WTC11 (cell line): ENCODE measurements around the gene TAS2R46. TPM values are rescaled to one million over a fixed set of nuclear protein-coding genes. Genes with fewer than 3 reads are reported as not detected.
A peak's percentile ranks its signal among the peaks of the same experiment; 100 is the strongest.

ENCODE experiments used
- ATAC-seq: fragments of 200-7000 bp; cut with Tn5 transposase; 2 replicates; pipeline ENCODE4 v1.10.0; 2021; ENCODE audit warnings: mild to moderate bottlenecking, moderate library complexity
- CTCF ChIA-PET: fragments of 300-600 bp; sonication (Branson Sonifier 250); formaldehyde crosslinking; loops from one replicate; lab custom pipeline; 2021; ENCODE audit warnings: antibody characterized with exemption; lab: Charles Lee
- POLR2A ChIA-PET: fragments of 350-600 bp; sonication (Branson Sonifier 250); formaldehyde crosslinking; loops from one replicate; lab custom pipeline; 2021; ENCODE audit warnings: antibody characterized with exemption; lab: Charles Lee
- DNase-seq: peaks from one replicate; pipeline ENCODE4 v3.0.0; 2021; ENCODE audit warnings: low spot score
- H3K27ac Mint-ChIP-seq: 2 replicates; pipeline ENCODE4 v1.8.0; 2021; ENCODE audit warnings: mixed read lengths
- H3K27me3 Mint-ChIP-seq: 2 replicates; pipeline ENCODE4 v1.8.0; 2021; ENCODE audit warnings: low read depth, mild to moderate bottlenecking, moderate library complexity, mixed read lengths
- H3K36me3 Mint-ChIP-seq: 2 replicates; pipeline ENCODE4 v1.8.0; 2021; ENCODE audit warnings: mixed read lengths
- H3K4me1 Mint-ChIP-seq: 2 replicates; pipeline ENCODE4 v1.8.0; 2022; ENCODE audit warnings: mixed read lengths
- H3K4me3 Mint-ChIP-seq: 2 replicates; pipeline ENCODE4 v1.8.0; 2021; ENCODE audit warnings: mild to moderate bottlenecking, moderate library complexity, mixed read lengths
- H3K9me3 Mint-ChIP-seq: 2 replicates; pipeline ENCODE4 v1.8.0; 2021; ENCODE audit warnings: mixed read lengths
- ATF1 ChIP-seq: sonication (generic); formaldehyde crosslinking; IDR thresholded peaks from 2 replicates; pipeline ENCODE4 v1.8.1; 2023; ENCODE audit warnings: mild to moderate bottlenecking, moderate library complexity, missing genetic modification reagents
- GRHL2 ChIP-seq: fragments of 250-450 bp; sonication (Bioruptor Pico); IDR thresholded peaks from 2 replicates; pipeline ENCODE4 v1.8.0; 2022; ENCODE audit warnings: mild to moderate bottlenecking, moderate library complexity; ENCODE audit not compliant: insufficient replicate concordance, severe bottlenecking
- GTF2I ChIP-seq: fragments of 250-450 bp; sonication (Bioruptor Pico); conservative IDR thresholded peaks from 2 replicates; pipeline ENCODE4 v1.4.0; 2021; ENCODE audit warnings: mild to moderate bottlenecking
- MYBL2 ChIP-seq: sonication (generic); formaldehyde crosslinking; IDR thresholded peaks from 2 replicates; pipeline ENCODE4 v1.8.1; 2023; ENCODE audit warnings: mild to moderate bottlenecking, moderate library complexity, missing genetic modification reagents
- NFATC4 ChIP-seq: fragments of 250-450 bp; sonication (Bioruptor Pico); IDR thresholded peaks from 2 replicates; pipeline ENCODE4 v1.9.0; 2021; ENCODE audit warnings: mild to moderate bottlenecking
- NFE2L1 ChIP-seq: sonication (generic); formaldehyde crosslinking; IDR thresholded peaks from 2 replicates; pipeline ENCODE4 v1.8.1; 2023; ENCODE audit warnings: missing genetic modification reagents
- NR1H2 ChIP-seq: sonication (generic); formaldehyde crosslinking; IDR thresholded peaks from 2 replicates; pipeline ENCODE4 v1.9.0; 2021; ENCODE audit warnings: mild to moderate bottlenecking, moderate library complexity, missing genetic modification reagents
- SMAD4 ChIP-seq: sonication (generic); formaldehyde crosslinking; IDR thresholded peaks from 2 replicates; pipeline ENCODE4 v1.8.0; 2022; ENCODE audit warnings: mild to moderate bottlenecking, missing genetic modification reagents
- SOX15 ChIP-seq: fragments of 250-450 bp; sonication (Bioruptor Pico); IDR thresholded peaks from 2 replicates; pipeline ENCODE4 v1.9.0; 2021; ENCODE audit warnings: mild to moderate bottlenecking
- ZNF263 ChIP-seq: sonication (generic); formaldehyde crosslinking; IDR thresholded peaks from 2 replicates; pipeline ENCODE4 v1.8.1; 2022; ENCODE audit warnings: low read depth, mild to moderate bottlenecking, moderate library complexity, missing genetic modification reagents
- ZNF396 ChIP-seq: fragments of 250-450 bp; sonication (Bioruptor Pico); IDR thresholded peaks from 2 replicates; pipeline ENCODE4 v1.8.0; 2021; ENCODE audit warnings: mild to moderate bottlenecking, moderate library complexity, borderline replicate concordance
- ZNF423 ChIP-seq: fragments of 250-450 bp; sonication (Bioruptor Pico); IDR thresholded peaks from 2 replicates; pipeline ENCODE4 v2.1.2; 2022; ENCODE audit warnings: mild to moderate bottlenecking, moderate library complexity
- total RNA-seq: library from RNA; stranded (reverse); gene quantifications from 3 replicates; pipeline ENCODE4 v1.2.3, GENCODE V29; 2021
- TF ChIP-seq, protein P1 (sequence below): fragments of 200-600 bp; IDR thresholded peaks from 2 replicates; pipeline ENCODE4 v1.8.0; 2022; ENCODE audit warnings: antibody characterized with exemption
- TF ChIP-seq, protein P2 (sequence below): sonication (generic); formaldehyde crosslinking; IDR thresholded peaks from 2 replicates; pipeline ENCODE4 v1.8.1; 2023; ENCODE audit warnings: mild to moderate bottlenecking, missing genetic modification reagents
- TF ChIP-seq, protein P3 (sequence below): sonication (generic); formaldehyde crosslinking; IDR thresholded peaks from 2 replicates; pipeline ENCODE4 v1.8.1; 2022; ENCODE audit warnings: low read depth, mild to moderate bottlenecking, moderate library complexity, missing genetic modification reagents, borderline replicate concordance
- TF ChIP-seq, protein P4 (sequence below): sonication (generic); formaldehyde crosslinking; IDR thresholded peaks from 2 replicates; pipeline ENCODE4 v1.8.1; 2023; ENCODE audit warnings: mild to moderate bottlenecking, missing genetic modification reagents, moderate library complexity
- TF ChIP-seq, protein P5 (sequence below): fragments of 250-450 bp; sonication (Bioruptor Pico); IDR thresholded peaks from 2 replicates; pipeline ENCODE4 v1.8.0; 2021; ENCODE audit warnings: mild to moderate bottlenecking
- TF ChIP-seq, protein P6 (sequence below): sonication (generic); formaldehyde crosslinking; IDR thresholded peaks from 2 replicates; pipeline ENCODE4 v1.8.0; 2022; ENCODE audit warnings: mild to moderate bottlenecking, missing genetic modification reagents
- TF ChIP-seq, protein P7 (sequence below): sonication (generic); formaldehyde crosslinking; IDR thresholded peaks from 2 replicates; pipeline ENCODE4 v1.8.0; 2022; ENCODE audit warnings: mild to moderate bottlenecking, missing genetic modification reagents

TAS2R46 gene
- total RNA-seq, 1 experiment from 2014 or later, result 0.44 TPM

DNA sequence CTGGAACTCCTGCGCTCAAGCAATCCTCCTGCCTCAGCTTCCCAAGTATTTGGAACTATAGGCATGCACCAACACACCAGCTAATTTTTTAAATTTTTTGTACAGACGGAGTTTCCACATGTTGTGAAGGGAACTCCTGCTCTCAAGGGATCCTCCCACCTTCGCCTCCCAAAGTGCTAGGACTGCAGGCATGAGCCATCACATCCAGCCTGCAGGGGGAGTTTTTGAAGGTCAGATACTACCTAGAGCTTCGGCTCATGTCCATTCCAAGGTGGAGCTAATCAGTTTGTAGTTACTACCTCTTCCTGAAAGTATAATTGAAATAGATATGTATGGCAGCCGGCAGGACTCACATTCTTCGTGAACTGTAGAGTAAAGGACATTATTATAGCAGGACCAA, 36.0 kb downstream of the TAS2R46 start:
- CTCF ChIA-PET, result interaction anchor here (0.6 to 2.1 kb wide), 11 partner anchors 9 to 274 kb away, joined by 3 to 13 read pairs (median 4); partner anchors contain the start of genes SMIM10L1 and TAS2R42
- peaks cover 10% of the 10 kb centered on the region for H3K9me3 Mint-ChIP-seq
- peak; percentile 98 for ATAC-seq
- TF ChIP-seq, protein P1, sequence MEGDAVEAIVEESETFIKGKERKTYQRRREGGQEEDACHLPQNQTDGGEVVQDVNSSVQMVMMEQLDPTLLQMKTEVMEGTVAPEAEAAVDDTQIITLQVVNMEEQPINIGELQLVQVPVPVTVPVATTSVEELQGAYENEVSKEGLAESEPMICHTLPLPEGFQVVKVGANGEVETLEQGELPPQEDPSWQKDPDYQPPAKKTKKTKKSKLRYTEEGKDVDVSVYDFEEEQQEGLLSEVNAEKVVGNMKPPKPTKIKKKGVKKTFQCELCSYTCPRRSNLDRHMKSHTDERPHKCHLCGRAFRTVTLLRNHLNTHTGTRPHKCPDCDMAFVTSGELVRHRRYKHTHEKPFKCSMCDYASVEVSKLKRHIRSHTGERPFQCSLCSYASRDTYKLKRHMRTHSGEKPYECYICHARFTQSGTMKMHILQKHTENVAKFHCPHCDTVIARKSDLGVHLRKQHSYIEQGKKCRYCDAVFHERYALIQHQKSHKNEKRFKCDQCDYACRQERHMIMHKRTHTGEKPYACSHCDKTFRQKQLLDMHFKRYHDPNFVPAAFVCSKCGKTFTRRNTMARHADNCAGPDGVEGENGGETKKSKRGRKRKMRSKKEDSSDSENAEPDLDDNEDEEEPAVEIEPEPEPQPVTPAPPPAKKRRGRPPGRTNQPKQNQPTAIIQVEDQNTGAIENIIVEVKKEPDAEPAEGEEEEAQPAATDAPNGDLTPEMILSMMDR, result peak; percentile 45; the same call in 1 of the 2 replicates
- TF ChIP-seq, protein P2, sequence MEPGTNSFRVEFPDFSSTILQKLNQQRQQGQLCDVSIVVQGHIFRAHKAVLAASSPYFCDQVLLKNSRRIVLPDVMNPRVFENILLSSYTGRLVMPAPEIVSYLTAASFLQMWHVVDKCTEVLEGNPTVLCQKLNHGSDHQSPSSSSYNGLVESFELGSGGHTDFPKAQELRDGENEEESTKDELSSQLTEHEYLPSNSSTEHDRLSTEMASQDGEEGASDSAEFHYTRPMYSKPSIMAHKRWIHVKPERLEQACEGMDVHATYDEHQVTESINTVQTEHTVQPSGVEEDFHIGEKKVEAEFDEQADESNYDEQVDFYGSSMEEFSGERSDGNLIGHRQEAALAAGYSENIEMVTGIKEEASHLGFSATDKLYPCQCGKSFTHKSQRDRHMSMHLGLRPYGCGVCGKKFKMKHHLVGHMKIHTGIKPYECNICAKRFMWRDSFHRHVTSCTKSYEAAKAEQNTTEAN (CRISPR knock-in tag), result no peak
- POLR2A ChIA-PET, result interaction anchor here (1.0 kb wide), 1 partner anchor 16 kb away, joined by 3 read pairs; no protein-coding TSS in a partner anchor
- no peak overlapping the region for H3K27ac Mint-ChIP-seq
- H3K4me1 Mint-ChIP-seq, result no peaks in the 10 kb centered on the region
- peaks cover 12% of the 10 kb centered on the region for H3K36me3 Mint-ChIP-seq
- no peak overlapping the region for H3K4me3 Mint-ChIP-seq
- H3K27me3 Mint-ChIP-seq, result no peaks in the 10 kb centered on the region
- peak; percentile 63 for DNase-seq

DNA sequence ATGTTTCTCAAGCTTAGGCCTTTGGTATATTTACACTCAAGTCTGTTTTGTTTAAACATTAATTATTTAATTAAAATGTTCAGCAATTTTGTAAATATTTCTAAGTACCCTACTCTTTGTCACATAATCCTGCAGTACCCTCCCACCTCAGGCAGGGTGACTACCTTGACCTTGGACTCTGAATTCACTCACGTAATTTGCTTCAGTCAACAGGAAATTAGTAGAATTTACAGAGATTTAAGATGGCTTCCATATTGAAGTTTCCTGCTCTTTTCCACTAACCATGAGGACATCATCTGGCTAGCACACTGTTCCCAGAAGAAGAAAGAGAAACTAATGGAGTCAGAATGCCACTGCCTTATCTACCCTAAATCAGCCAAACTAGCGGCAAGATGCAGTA, 38.7 kb downstream of the TAS2R46 start:
- Mint-ChIP-seq H3K27ac (no peak overlapping the region), H3K9me3 (peaks cover 10% of the 10 kb centered on the region), H3K4me3 (no peak overlapping the region), H3K4me1 (no peaks in the 10 kb centered on the region), H3K36me3 (peaks cover 12% of the 10 kb centered on the region), H3K27me3 (no peaks in the 10 kb centered on the region)
- CTCF ChIA-PET, result no interaction called here
- no peak for TF ChIP-seq SOX15 (CRISPR knock-in tag)
- no peak for TF ChIP-seq ATF1 (CRISPR knock-in tag)
- no peak for TF ChIP-seq NFE2L1 (CRISPR knock-in tag)
- TF ChIP-seq, protein P3, sequence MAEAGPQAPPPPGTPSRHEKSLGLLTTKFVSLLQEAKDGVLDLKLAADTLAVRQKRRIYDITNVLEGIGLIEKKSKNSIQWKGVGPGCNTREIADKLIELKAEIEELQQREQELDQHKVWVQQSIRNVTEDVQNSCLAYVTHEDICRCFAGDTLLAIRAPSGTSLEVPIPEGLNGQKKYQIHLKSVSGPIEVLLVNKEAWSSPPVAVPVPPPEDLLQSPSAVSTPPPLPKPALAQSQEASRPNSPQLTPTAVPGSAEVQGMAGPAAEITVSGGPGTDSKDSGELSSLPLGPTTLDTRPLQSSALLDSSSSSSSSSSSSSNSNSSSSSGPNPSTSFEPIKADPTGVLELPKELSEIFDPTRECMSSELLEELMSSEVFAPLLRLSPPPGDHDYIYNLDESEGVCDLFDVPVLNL (CRISPR knock-in tag), result no peak
- TF ChIP-seq, protein P2 (CRISPR knock-in tag), result no peak
- no peak for TF ChIP-seq NR1H2 (CRISPR knock-in tag)
- TF ChIP-seq SMAD4, result no peak
- no peak for TF ChIP-seq GRHL2 (CRISPR knock-in tag)
- TF ChIP-seq ZNF396 (CRISPR knock-in tag), result no peak
- TF ChIP-seq, protein P4, sequence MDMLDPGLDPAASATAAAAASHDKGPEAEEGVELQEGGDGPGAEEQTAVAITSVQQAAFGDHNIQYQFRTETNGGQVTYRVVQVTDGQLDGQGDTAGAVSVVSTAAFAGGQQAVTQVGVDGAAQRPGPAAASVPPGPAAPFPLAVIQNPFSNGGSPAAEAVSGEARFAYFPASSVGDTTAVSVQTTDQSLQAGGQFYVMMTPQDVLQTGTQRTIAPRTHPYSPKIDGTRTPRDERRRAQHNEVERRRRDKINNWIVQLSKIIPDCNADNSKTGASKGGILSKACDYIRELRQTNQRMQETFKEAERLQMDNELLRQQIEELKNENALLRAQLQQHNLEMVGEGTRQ (CRISPR knock-in tag), result no peak
- TF ChIP-seq ZNF263 (CRISPR knock-in tag), result no peak
- TF ChIP-seq, protein P5, sequence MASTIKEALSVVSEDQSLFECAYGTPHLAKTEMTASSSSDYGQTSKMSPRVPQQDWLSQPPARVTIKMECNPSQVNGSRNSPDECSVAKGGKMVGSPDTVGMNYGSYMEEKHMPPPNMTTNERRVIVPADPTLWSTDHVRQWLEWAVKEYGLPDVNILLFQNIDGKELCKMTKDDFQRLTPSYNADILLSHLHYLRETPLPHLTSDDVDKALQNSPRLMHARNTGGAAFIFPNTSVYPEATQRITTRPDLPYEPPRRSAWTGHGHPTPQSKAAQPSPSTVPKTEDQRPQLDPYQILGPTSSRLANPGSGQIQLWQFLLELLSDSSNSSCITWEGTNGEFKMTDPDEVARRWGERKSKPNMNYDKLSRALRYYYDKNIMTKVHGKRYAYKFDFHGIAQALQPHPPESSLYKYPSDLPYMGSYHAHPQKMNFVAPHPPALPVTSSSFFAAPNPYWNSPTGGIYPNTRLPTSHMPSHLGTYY (CRISPR knock-in tag), result no peak
- no peak for TF ChIP-seq ZNF423
- TF ChIP-seq GTF2I (CRISPR knock-in tag), result no peak
- TF ChIP-seq, protein P6, sequence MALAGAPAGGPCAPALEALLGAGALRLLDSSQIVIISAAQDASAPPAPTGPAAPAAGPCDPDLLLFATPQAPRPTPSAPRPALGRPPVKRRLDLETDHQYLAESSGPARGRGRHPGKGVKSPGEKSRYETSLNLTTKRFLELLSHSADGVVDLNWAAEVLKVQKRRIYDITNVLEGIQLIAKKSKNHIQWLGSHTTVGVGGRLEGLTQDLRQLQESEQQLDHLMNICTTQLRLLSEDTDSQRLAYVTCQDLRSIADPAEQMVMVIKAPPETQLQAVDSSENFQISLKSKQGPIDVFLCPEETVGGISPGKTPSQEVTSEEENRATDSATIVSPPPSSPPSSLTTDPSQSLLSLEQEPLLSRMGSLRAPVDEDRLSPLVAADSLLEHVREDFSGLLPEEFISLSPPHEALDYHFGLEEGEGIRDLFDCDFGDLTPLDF (CRISPR knock-in tag), result no peak
- no peak for TF ChIP-seq MYBL2
- no peak for TF ChIP-seq NFATC4 (CRISPR knock-in tag)
- TF ChIP-seq, protein P7, sequence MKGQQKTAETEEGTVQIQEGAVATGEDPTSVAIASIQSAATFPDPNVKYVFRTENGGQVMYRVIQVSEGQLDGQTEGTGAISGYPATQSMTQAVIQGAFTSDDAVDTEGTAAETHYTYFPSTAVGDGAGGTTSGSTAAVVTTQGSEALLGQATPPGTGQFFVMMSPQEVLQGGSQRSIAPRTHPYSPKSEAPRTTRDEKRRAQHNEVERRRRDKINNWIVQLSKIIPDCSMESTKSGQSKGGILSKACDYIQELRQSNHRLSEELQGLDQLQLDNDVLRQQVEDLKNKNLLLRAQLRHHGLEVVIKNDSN (CRISPR knock-in tag), result no peak
- no peak for DNase-seq
- ATAC-seq, result no peak
- POLR2A ChIA-PET, result no interaction called here
